IPS DF 4.7 (cell line): ENCODE measurements around the gene TRMT13.
"Not testable (repeated sequence)": the region's sequence is repeated elsewhere in the genome, so short reads cannot be mapped to it uniquely, and the experiment has no call there.

Source experiments
- DNase-seq: peaks from one replicate; pipeline ENCODE4 v3.0.0-alpha.2; 2013; ENCODE audit warnings: low spot score; ENCODE audit errors: extremely low read depth

TRMT13 gene

DNA sequence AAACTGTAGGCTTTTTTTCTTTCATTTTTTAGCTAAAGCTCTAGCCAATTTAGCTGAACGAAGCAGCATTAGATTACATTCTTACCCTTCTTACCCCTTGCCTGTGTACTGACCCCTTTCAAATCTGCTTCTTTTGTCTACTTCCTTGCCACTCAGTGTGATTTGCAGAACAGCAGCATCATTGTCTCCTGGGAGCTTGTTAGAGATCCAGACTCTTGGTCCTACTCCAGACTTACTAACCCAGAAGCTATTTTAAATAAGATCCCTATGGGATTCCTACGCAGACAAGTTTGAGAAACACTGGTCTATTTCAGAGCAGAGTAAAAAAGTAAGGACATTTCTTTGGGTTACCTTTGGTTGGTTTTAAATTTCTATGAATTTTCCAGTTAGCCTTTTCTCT, 31.3 kb downstream of the TRMT13 start:
- DNase-seq = no peak

DNA sequence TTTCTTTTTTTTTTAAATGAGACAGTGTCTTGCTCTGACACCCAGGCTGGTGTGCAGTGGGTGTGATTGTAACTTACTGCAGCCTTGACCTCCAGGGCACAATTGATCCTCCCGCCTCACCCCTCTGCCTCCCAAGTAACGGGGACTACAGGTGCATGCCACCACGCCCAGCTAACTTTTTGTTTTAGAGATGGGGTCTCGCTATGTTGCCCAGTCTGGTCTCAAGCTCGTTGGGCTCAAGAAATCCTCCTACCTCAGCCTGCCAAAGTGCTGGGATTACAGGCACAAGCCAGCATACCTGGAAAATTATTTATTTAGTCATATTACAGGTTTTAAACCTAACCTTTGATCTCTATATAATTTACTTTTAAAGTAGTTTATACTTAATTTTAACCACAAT, 31.7 kb downstream of the TRMT13 start:
- DNase-seq = no peak

DNA sequence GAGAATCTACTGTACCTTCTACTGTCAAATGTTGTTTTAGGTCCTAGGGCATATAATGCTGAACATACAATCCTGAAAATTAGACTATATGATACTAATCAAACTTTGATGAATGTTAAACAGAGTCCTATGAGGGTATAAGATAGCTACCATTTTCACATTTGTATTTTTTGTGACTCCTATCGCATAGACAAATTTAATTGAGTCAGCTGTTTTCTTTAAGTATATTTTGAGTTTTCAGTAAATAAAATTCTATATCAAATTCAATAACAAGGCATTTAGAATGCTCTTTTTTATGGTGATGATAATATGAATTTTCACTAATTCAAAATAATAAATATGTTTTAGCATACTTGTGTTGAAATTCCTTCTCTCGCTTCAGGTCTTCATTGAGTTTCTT, 35.1 kb downstream of the TRMT13 start:
- DNase-seq = no peak

DNA sequence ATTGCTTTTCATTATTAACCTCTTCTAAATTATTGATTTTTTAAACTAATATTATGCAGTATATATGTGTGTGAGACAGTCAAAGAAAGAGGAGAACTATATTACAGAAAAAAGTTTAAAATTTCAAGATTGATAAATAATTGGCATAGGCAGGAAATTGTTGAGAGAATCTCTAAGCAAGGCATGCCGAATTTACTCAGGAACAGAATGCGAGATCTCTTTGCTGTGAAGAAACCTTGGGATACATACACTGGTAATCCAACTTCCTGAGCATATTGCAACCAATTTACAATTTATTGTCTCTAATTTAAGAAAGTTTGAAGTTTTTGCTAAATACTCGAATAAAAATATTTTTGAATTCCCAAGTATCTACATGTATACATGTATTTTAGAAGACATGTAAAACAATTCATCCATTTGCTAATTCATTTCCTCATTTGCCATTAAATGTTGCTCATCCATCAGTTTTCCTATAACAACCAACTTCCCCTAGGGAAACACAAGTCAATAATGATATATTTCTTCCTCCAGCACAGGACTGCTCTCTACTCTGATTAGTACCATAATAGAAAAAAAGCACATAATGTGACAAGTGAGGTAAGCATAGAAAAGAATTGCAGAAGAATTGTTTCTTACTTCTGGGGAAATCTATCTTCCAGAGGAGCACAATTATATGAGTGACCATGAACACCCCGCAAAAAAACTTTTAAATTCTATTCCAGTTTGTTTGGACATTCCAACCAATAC, 44.5 kb downstream of the TRMT13 start:
- no peak for DNase-seq

DNA sequence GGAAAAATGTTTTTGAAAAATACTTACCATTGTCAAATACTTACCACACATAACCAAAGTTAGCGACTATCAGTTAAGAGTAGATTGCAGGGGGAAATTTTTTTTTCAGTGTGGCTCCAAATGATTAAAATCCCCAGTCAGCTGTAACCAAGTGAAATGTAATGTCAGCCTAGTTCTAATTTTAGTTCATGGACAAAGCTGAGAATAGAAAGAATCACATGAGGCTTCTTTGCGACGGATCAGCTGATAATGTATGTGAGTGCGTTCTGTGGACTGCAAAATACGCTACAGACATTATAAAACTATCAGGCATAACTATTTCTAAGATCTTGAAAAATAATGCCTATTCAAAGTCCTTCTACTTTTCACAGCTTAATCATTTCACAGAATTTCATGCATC, 45.1 kb downstream of the TRMT13 start, which contains the start of gene LRRC39:
TSS of gene LRRC39 (minus strand) at position 166 of the 400 bp plus-strand sequence. CDS start 9,740 bp downstream, outside the sequence.
- DNase-seq = no peak

DNA sequence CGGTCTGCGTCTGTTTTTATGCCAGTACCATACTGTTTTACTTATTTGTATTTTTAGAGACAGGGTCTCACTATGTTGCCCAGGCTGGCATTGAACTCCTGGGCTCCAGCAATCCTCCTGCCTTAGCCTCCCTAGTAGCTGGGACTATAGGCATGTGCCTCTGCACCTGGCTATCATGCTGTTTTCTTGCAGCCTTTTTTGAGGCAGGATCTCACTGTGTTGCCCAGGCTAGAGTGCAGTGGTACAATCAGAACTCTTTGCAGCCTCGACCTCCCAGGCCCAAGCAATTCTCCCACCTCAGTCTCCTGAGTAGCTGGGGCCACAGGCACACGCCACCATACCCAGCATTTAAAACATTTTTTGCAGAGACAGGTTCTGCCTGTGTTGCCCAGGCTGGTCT, 50.4 kb downstream of the TRMT13 start:
- no peak for DNase-seq

DNA sequence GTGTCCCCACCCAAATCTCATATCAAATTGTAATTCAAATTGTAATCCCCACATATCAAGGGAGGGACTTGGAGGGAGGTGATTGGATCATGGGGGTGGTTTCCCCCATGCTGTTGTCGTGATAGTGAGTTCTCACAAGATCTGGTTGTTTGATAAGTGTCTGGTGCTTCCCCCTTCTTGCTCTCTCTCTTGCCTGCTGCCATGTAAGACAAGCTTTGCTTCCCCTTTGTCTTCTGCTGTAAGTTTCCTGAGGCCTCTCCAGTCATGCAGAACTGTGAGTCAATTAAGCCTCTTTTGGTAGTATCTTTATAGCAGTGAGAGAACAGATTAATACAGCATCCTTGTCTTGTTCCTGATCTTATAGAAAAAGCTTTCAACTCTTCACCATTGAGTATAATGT, 51.6 kb downstream of the TRMT13 start:
- DNase-seq = no peak

DNA sequence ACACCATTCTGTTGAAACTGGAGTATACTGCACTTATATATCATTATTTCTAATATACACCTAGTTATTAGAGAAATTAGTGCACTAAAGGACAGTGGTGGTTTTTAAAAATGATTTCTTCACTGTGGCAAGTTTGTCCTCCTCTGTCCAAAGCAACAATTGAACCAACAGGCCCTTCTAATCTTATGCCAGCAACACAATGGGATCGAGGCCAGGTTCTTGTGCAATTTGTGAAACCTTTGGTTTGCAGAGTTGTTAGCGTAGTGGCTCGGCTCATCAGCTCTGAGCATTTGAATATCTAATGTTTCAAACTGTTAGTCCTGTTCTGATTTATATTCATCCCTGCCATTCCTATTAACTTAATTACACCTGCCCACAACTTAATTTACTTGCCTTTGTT, 54.9 kb downstream of the TRMT13 start:
- DNase-seq = no peak

DNA sequence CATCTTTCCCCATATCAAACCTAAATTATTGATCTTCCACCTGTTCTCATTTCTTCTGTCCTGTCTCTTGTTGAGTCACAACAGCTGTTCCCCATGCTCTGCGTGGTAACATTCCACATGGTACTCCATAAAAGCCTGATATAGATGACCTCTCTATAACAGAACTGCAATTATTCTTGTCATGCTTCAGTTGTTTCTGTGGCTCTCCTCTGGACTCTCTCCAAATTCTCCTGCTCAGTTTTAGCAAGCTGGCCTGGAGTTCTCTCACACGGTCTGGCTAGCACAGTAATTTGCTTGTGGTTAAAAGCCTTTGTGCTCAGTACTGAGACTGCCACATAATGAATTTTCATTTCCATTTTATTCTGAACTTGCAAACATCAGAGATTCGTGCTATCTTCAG, 55.7 kb downstream of the TRMT13 start:
- DNase-seq = no peak

DNA sequence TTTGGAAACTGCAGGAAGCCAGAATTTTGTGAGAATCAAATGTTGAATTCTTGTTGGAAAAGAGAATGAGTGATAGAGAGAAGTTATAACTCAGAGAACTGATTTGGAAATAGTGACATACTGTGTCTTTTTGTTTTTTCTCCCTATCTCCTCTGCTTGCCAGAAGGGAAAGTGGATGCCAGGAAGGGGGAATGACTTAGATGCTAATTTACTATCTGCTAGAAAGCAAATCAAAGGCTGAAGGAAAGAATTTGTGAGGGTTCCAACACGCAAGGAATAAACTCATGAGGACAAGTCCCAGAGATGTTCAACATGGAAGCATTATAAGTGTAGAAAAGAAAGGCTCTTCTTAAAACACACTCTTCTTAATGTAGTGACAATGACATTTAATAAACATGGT, 65.6 kb downstream of the TRMT13 start:
- no peak for DNase-seq

DNA sequence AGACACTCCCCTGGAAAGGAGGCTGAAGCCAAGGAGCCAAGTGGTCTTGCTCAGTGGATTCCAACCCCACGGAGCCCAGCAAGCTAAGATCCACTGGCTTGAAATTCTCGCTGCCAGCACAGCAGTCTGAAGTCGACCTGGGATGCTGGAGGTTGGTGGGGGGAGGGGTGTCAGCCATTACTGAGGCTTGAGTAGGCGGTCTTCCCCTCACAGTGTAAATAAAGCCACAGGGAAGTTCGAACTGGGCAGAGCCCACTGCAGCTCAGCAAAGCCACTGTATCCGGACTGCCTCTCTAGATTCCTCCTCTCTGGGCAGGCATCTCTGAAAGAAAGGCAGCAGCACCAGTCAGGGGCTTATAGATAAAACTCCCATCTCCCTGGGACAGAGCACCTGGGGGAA, 67.1 kb downstream of the TRMT13 start:
- not testable (repeated sequence) for DNase-seq
